ENCODE measurements around the gene INO80E.

DNA sequence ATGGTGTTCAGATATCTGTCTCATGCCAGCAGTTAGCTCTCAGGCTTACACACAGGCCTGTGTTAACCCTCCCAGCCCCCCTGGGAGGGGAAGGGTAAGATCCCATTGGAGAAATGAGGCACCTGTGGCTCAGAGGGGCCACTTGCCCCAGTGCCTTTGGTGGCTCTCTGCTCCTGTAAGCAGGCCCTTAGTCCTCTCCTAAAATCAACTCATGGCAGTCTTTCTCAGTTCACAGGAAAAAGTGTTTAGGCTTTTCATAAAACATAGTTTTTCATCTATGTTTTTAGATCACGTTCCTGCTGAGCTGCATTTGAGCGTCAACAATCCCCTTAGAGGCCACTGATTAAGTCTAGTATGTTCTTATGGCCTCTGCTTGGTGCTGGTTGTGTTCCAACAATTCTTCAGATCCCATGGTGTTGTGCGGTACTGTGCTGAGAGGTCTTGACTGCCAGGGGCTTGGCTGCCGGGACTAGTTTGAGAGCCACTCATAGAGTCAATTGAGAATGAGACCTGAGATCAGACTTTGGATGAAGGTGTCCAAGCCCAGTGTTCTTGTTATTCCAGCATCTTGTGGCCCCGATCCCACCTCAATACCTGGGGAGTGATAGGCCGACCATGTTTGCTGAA lies 11.8 kb upstream of the INO80E start:
- TF ChIP-seq, protein P1, sequence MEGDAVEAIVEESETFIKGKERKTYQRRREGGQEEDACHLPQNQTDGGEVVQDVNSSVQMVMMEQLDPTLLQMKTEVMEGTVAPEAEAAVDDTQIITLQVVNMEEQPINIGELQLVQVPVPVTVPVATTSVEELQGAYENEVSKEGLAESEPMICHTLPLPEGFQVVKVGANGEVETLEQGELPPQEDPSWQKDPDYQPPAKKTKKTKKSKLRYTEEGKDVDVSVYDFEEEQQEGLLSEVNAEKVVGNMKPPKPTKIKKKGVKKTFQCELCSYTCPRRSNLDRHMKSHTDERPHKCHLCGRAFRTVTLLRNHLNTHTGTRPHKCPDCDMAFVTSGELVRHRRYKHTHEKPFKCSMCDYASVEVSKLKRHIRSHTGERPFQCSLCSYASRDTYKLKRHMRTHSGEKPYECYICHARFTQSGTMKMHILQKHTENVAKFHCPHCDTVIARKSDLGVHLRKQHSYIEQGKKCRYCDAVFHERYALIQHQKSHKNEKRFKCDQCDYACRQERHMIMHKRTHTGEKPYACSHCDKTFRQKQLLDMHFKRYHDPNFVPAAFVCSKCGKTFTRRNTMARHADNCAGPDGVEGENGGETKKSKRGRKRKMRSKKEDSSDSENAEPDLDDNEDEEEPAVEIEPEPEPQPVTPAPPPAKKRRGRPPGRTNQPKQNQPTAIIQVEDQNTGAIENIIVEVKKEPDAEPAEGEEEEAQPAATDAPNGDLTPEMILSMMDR (IDR thresholded peaks at IDR 0.05; ENCODE audit: low read length) = no peak
- no peak for TF ChIP-seq EZH2phosphoT487 (IDR thresholded peaks at IDR 0.05; ENCODE audit: low read length)
